GM19468 (cell line): ENCODE results near the gene PRDM13.
"Not testable (repeated sequence)": the region's sequence is repeated elsewhere in the genome, so short reads cannot be mapped to it uniquely, and the experiment has no call there.

Source experiments
- ATAC-seq: cut with Tn5 transposase; IDR thresholded peaks from one replicate; pipeline ENCODE4 v1.9.1; 2021; ENCODE audit warnings: mild to moderate bottlenecking, moderate library complexity, moderate number of reproducible peaks; ENCODE audit not compliant: unreplicated experiment; ENCODE audit errors: extremely low read depth

The PRDM13 gene

GRCh38 chr6:99618649-99619408 lies 12.2 kb downstream of the PRDM13 start:
- ATAC-seq, result no peak

- ATAC-seq, result no peak
Measured at GRCh38 chr6:99619409-99619762, 12.8 kb downstream of the PRDM13 start.

DNA sequence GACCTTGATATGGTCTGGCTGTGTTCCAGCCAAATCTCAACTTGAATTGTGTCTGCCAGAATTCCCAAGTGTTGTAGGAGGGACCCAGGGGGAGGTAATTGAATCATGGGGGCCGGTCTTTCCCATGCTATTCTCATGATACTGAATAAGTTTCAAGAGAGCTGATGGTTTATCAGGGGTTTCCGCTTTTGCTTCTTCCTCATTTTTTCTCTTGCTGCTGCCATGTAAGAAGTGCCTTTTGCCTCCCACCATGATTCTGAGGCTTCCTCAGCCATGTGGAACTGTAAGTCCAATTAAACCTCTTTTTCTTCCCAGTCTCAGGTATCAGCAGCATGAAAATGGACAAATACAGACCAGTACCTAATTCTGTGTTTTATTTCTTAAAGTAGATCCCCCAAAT lies 15.4 kb downstream of the PRDM13 start:
- ATAC-seq, result not testable (repeated sequence)

DNA sequence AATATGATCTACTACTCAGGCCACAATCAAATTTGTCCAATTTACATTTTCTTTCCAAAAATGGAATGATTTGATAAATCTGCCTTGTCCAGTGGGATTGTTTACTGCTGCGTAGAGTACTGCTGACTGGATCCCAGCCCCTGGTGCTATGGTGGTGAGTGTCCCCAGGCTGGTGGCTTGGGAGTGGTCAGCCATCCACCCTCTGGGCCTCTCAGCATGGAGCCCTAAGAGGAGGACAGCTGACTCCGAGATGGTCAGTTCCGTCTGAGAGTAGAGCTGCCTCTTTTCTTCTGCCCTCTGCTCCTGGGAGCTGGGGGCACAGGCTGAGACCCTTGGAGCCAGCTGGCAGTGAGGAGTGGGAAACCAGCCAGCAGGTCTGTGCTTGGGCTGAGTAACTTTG lies 22.7 kb downstream of the PRDM13 start:
- no peak for ATAC-seq

- ATAC-seq, result no peak
Measured at GRCh38 chr6:99637629-99638028, 31.0 kb downstream of the PRDM13 start.

GRCh38 chr6:99638358-99638757 lies 31.7 kb downstream of the PRDM13 start:
- not testable (repeated sequence) for ATAC-seq

GRCh38 chr6:99641270-99641669 lies 34.6 kb downstream of the PRDM13 start:
- no peak for ATAC-seq

GRCh38 chr6:99645986-99646385 lies 39.4 kb downstream of the PRDM13 start:
- no peak for ATAC-seq

- ATAC-seq, result not testable (repeated sequence)
Measured at GRCh38 chr6:99650091-99650571, 43.5 kb downstream of the PRDM13 start.

DNA sequence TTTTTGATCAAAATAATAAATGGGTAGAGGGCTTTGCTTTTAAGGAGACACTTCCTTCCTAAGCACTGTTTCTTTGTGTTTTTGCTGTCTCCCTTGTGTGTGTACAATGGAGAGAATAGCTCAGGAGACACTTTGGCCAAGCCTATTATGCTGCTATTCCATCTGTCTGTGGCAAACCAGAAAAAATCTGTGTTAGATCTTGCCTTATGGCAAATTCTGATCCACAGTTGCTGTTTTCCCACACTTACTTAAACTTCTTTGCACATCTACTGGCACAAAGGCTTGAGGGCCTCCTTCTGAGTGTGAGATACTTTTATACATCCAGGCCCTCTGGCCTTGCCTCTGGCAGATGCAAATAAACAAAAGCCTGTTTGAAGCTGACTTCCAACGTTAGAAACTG lies 53.6 kb downstream of the PRDM13 start:
- ATAC-seq, result no peak

GRCh38 chr6:99661870-99662269 lies 55.2 kb downstream of the PRDM13 start:
- ATAC-seq, result no peak

DNA sequence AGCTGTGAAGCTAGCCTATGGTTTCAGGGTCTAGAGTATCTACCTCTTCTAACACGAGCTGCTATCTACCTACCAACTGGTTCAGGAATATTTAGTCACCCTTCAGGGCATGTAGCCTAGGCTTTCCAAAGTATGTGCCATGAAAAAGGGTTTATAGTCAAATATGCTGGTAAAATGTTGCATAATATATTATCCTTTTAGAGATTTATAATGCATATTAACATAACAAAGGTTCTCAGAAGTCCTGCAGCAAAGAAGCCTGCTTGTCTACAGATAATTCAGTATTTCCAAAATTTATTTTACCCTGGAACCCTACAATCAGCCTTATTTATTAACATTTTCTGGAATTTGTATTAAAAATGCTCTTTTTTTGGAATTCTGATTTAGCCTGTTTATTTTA lies 56.0 kb downstream of the PRDM13 start:
- no peak for ATAC-seq
